Ovary (tissue), 3 donors: ENCODE data around the gene AMBRA1.

ENCODE experiments used
- POLR2A ChIP-seq: fragments of 450-650 bp; IDR thresholded peaks from one replicate; pipeline ENCODE4 v1.6.1; 2017; ENCODE audit warnings: antibody characterized with exemption, mild to moderate bottlenecking, moderate library complexity
- TF ChIP-seq, protein P1 (sequence below), 3 donors: fragments of 450-650 bp in 2 of 3; fragments of 200-600 bp in 1 of 3; IDR thresholded peaks; one replicate each; pipeline versions ENCODE4 v1.5.1 to v1.8.0; 2016 to 2022; ENCODE audit warnings: antibody characterized with exemption in 3 of 3, mild to moderate bottlenecking in 1 of 3
- donor health status: DM: no; HTN: no; CAD: no.

DNA sequence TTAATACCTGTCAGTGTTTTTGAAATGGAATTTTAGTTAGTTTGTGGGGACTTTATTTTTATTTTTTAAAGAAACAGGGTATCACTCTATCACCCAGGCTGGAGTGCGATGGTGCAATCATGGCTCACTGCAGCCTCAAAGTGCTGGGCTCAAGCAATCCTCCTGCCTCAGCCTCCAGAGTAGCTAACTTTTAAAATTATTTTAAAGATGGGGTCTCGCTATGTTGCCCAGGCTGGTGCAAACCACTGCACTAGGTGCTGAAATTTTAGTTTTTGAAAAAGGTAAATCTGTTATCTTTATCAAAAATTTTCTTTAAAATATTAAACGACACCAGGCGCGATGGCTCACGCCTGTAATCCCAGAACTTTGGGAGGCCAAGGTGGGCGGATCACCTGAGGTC, 42.6 kb downstream of the AMBRA1 start:
- TF ChIP-seq, protein P1, sequence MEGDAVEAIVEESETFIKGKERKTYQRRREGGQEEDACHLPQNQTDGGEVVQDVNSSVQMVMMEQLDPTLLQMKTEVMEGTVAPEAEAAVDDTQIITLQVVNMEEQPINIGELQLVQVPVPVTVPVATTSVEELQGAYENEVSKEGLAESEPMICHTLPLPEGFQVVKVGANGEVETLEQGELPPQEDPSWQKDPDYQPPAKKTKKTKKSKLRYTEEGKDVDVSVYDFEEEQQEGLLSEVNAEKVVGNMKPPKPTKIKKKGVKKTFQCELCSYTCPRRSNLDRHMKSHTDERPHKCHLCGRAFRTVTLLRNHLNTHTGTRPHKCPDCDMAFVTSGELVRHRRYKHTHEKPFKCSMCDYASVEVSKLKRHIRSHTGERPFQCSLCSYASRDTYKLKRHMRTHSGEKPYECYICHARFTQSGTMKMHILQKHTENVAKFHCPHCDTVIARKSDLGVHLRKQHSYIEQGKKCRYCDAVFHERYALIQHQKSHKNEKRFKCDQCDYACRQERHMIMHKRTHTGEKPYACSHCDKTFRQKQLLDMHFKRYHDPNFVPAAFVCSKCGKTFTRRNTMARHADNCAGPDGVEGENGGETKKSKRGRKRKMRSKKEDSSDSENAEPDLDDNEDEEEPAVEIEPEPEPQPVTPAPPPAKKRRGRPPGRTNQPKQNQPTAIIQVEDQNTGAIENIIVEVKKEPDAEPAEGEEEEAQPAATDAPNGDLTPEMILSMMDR (IDR thresholded peaks at IDR 0.05): no peak
- no peak for TF ChIP-seq POLR2A
